ENCODE measurements around the gene ZCCHC24. TPM values are rescaled to one million over a fixed set of nuclear protein-coding genes. Genes with fewer than 3 reads are reported as not detected.
"Not testable (repeated sequence)": the region's sequence is repeated elsewhere in the genome, so short reads cannot be mapped to it uniquely, and the experiment has no call there.

ZCCHC24 gene
- total RNA-seq, 6 experiments from 2014 or later, result 33.2 to 40.3 (median 37.5) TPM

DNA sequence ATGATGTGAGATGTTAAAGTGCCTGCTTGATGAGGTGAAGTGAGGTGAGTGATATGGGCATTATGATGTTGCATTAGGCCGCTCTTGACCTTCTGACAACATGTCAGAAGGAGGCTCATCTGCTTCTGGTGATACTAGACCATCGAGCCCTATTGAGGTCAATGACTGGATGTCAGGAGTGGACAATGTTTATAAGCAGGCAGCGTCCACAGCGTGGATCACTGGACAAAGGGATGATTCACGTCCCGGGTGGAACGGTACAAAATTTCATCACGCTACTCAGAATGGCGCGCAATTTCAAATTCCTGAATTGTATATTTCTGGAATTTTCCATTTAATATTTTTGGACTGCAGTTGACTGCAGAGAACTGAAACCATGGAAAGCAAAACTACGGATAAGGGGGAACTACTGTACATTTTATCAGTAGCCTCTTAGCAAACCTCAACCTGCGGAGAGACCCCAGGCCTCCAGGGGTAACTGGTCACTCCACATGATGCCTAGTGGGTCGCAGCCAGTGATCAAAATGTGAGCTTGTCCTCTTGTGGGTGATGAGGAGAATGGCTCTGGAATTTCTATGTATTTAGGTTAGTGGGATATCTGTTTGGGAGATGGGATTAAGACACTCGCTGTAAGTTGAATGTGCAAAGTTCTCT is 5.7 kb upstream of the ZCCHC24 start:
- Mint-ChIP-seq H3K4me1 (ENCODE audit: low read depth) (peaks cover 55% of the 10 kb centered on the region), H3K27ac (no peak overlapping the region), H3K4me3 (no peak overlapping the region), H3K36me3 (ENCODE audit: low read depth) (no peaks in the 10 kb centered on the region), H3K27me3 (ENCODE audit: insufficient read depth) (no peaks in the 10 kb centered on the region; the same call in 1 of the 2 replicates), H3K9me3 (no peaks in the 10 kb centered on the region)
- TF ChIP-seq, protein P1, sequence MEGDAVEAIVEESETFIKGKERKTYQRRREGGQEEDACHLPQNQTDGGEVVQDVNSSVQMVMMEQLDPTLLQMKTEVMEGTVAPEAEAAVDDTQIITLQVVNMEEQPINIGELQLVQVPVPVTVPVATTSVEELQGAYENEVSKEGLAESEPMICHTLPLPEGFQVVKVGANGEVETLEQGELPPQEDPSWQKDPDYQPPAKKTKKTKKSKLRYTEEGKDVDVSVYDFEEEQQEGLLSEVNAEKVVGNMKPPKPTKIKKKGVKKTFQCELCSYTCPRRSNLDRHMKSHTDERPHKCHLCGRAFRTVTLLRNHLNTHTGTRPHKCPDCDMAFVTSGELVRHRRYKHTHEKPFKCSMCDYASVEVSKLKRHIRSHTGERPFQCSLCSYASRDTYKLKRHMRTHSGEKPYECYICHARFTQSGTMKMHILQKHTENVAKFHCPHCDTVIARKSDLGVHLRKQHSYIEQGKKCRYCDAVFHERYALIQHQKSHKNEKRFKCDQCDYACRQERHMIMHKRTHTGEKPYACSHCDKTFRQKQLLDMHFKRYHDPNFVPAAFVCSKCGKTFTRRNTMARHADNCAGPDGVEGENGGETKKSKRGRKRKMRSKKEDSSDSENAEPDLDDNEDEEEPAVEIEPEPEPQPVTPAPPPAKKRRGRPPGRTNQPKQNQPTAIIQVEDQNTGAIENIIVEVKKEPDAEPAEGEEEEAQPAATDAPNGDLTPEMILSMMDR (IDR thresholded peaks at IDR 0.05), result no peak
- DNase-seq, result no peak

DNA sequence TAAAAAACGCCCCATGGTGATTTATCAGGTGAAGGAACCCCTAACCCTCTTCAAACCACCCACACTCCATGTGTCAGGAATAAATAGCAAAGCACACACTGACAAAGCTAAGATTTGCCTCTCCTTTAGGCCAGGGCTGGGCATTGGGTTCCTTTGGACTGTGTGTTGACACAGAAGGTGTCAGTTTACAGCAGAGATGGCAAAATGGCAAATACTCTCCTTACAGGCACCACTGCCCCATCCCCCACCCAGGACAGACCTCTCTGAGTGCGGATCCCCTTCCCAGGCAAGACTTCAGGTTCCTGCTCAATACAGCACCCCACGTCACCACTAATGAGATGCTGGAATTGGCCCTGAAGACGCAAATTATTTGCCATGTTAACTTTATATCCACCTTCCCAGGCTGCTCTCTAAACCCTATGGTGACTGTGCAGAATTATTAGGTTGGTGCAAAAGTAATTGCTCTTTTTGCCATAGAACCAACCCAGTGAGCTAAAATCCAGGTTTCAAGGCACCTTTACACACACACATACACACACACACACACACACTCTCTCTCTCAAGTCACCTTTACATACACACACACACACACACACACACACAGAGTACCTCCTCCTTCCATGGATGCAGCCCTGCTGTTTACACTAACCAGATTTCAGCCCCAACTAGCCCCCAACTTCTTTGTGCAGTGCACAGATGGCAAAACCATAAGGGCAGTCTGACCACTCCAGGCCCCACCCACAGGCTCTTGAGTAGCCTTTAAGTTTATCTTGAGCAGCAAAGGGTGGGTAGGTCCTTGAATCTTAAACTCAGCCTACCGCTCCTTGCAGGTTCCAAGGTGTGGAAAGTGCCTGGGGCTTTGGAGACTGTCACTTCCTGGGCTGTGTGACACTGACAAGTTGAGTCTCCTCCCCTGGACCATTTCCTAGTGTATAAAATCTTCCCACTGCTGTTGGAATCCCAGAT is 4.0 kb upstream of the ZCCHC24 start:
- H3K27ac Mint-ChIP-seq, result no peak overlapping the region
- H3K4me1 Mint-ChIP-seq (ENCODE audit: low read depth), result peaks cover 57% of the 10 kb centered on the region
- H3K36me3 Mint-ChIP-seq (ENCODE audit: low read depth), result no peaks in the 10 kb centered on the region
- H3K9me3 Mint-ChIP-seq, result no peaks in the 10 kb centered on the region
- H3K4me3 Mint-ChIP-seq, result no peak overlapping the region
- DNase-seq, result no peak
- no peaks in the 10 kb centered on the region; the same call in none of the 2 replicates for H3K27me3 Mint-ChIP-seq (ENCODE audit: insufficient read depth)
- TF ChIP-seq, protein P1 (IDR thresholded peaks at IDR 0.05), result no peak

DNA sequence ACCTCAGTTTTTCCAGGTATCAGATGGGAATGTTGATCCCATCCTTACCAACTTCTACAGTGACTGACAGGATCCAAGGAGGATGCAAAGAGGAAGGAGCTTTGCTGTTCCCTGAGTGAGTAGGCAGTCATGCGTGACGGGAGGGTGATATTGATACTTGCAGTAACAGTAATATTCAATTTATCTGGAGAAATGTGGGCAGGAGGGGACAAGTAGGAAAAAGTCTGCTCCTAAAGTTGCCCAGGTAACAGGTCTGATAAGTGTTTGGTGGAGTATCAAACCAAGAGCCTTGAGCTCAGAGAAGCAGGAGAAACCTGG is 3.3 kb upstream of the ZCCHC24 start:
- no peak for DNase-seq
- H3K36me3 Mint-ChIP-seq (ENCODE audit: low read depth), result no peaks in the 10 kb centered on the region
- H3K9me3 Mint-ChIP-seq, result no peaks in the 10 kb centered on the region
- peaks cover 55% of the 10 kb centered on the region for H3K4me1 Mint-ChIP-seq (ENCODE audit: low read depth)
- H3K27me3 Mint-ChIP-seq (ENCODE audit: insufficient read depth), result no peaks in the 10 kb centered on the region; the same call in none of the 2 replicates
- no peak overlapping the region for H3K4me3 Mint-ChIP-seq
- TF ChIP-seq, protein P1 (IDR thresholded peaks at IDR 0.05), result no peak
- H3K27ac Mint-ChIP-seq, result no peak overlapping the region

DNA sequence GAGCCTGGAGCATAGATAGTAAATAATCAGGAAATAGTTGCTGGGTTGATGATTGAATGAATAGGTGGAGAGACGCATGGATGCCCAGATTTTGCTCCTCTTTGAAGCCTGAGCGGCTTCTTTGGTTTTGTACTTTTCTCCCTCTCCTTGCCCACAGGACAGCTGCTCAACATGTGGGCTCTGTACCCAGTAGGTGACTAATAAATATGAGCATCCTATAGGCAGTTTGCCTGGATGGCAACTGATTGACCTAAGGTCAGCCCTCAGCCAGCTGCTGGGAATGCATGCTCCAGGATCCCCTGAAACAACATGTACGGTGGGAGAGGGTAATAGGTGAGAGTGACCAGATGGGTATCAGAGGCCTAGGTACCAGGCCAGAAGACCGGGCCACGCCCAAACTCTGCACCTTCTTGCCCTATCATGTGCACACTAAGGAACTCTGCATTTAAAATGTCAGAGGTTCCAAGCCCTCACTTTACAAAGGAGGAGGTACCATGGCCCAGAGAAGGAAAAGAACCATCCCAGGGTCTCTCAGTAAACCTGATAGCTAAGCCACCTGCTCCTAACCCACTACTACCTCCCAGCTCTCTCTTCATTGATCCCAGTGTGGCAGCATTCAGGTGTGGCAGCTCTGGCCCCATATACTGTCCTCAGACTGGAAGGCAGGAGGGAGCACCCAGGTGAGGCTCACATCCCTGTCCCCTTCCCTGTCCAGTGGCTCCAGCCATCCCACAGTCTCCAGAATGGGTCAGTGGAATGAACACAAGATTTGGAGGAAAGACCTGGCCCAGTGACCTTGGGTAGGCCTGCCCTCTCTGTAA is 2.7 kb upstream of the ZCCHC24 start:
- TF ChIP-seq, protein P1 (IDR thresholded peaks at IDR 0.05), result no peak
- Mint-ChIP-seq H3K9me3 (no peaks in the 10 kb centered on the region), H3K4me1 (ENCODE audit: low read depth) (peaks cover 55% of the 10 kb centered on the region), H3K36me3 (ENCODE audit: low read depth) (0 out of 2 replicates have a peak, but pooled peaks cover 5% of the 10 kb centered on the region), H3K4me3 (no peak overlapping the region), H3K27me3 (ENCODE audit: insufficient read depth) (no peaks in the 10 kb centered on the region; the same call in none of the 2 replicates), H3K27ac (no peak overlapping the region)
- DNase-seq, result no peak

DNA sequence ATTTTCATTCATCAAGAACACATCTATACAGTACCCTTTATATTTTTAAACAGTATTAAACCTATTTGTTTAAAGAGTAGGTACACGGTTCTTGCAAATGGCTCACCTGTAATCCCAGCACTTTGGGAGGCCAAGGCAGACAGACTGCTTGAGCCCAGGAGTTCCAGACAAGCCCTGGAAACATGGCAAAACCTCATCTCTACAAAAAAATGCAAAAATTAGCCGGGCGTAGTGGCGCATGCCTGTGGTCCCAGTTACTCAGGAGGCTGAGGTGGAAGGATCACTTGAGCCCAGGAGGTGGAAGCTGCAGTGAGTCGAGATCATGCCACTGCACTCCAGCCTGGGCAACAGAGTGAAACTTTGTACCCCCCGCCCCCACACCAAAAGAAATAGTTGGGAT is 1.8 kb upstream of the ZCCHC24 start:
- H3K36me3 Mint-ChIP-seq (ENCODE audit: low read depth); DNase-seq; H3K27me3 Mint-ChIP-seq (ENCODE audit: insufficient read depth); H3K9me3 Mint-ChIP-seq: not testable (repeated sequence)
- Mint-ChIP-seq H3K27ac (peak overlapping the region; percentile 72), H3K4me3 (peak overlapping the region; percentile 92), H3K4me1 (ENCODE audit: low read depth) (peaks cover 54% of the 10 kb centered on the region)

All from HFFc6 (cell line).